Ramos (cell line): ENCODE measurements around the gene HEMK1.

Experiments used
- in situ Hi-C: fragments of 300-500 bp; cut with MboI; formaldehyde crosslinking; loops from one replicate; pipeline ENCODE4 v1.14.3; 2022; ENCODE audit warnings: low sequenced_read_pairs; ENCODE audit not compliant: unreplicated experiment

The HEMK1 gene

GRCh38 chr3:50599115-50599715 is 29.9 kb downstream of the HEMK1 start:
- in situ Hi-C loops = no loop called here

- in situ Hi-C loops = no loop called here
Measured at GRCh38 chr3:50599716-50600118, 30.4 kb downstream of the HEMK1 start.

- in situ Hi-C loops = no loop called here
Measured at GRCh38 chr3:50600141-50600753, 30.9 kb downstream of the HEMK1 start.

DNA sequence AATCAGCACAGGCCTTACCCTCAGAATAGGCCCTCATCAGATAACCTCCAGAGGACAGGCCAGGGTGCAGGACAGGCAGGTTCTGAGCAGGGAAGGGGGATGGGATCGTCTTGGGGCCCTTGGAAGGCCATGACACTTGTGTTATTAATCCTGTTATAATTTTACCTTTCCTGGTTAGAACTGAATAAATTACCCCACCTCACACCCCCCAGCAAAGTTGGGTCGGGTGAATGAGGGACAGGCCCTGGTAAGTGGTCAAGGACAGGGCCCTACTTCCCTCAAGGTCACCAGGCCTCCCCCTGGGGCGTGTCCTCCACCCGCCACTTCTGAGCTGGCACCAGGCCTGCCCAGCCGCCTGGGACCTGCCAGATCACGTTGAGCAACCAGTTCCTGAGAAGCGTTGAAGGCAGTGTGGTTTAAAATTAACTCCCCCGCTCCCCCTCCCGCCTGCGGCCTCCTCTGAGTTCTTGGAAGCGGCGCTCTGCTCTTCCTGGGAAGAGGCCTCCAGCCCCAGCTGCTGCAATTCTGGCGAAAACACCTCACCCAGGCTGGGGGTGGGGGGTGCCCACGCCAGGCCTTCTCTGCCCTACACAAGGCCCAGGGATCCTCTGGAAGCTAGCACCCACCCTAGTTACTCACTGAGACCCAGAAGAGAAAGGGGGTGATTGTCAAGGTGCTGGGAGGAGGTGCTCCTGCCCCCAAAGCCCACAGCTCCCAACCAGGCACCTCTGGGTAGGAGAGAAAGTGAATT is 31.7 kb downstream of the HEMK1 start:
- in situ Hi-C loops = no loop called here

DNA sequence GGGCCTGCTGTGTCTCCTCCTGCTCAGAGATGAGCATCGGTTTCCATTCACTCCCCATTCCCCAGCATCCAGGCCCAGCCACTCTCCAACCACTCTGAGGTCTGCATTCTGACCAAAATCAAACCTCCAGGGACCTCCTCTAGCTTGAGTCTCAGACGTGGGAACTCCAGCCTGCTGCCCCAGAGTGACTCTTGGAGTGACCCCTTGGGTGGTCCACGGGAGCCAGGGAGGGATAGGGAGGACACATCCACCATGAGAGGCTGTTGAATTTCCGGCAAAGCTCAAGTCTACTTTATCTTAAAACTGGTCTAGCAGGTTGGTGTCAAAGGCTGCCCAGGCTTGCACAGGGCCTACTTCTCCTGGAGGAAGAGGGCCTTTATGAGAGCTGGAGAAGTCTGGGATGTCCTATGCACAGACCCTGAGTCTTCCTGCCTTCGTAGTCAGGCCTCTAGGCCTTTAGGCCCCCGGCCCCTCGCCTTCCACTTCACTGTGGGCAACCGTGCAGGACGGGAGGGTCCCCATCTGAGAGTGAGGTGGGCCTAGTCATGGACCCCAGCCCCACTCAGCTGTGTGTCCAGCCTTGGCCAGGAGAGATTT is 33.4 kb downstream of the HEMK1 start:
- in situ Hi-C loops = no loop called here

DNA sequence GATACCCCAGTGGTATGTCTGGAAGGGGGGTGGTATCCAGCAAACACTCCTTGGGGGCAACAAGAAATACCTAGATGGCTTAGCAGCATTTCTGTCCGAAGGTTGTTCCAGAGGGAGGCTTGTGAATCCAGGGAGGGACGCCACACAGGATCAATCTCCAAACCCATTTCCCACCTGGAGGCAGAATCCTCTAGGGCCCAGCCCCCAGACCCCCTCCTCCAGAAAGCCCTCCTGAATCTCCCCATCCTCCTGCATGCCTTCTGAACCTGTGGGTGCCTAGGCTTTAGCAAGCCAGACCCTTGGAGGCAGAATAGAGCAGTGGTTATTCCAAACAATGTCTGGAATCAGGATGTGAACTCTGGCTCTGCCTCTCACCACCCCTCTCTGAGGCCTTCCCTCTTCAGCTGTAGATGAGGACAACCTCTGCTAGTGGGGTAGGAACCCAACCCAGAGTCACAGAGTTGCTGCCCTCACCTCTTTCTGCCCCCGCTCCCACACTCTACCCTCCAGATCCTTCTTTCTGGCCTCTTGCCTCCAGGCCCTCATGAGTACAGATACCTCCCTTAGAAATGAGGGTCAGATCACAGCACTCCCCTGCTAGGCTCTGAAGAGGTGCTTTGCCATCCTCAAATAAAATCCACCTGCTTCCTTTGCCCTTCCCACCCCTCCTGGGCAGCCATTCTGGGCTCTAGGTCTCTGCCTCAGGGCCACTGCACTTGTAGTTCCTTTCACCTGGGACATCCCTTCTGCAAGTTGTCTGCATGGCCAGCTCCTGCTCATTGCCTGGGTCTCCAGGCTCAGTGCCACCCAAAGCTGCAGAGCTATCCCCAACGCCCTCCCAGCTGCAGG is 34.2 kb downstream of the HEMK1 start:
- in situ Hi-C loops = no loop called here

DNA sequence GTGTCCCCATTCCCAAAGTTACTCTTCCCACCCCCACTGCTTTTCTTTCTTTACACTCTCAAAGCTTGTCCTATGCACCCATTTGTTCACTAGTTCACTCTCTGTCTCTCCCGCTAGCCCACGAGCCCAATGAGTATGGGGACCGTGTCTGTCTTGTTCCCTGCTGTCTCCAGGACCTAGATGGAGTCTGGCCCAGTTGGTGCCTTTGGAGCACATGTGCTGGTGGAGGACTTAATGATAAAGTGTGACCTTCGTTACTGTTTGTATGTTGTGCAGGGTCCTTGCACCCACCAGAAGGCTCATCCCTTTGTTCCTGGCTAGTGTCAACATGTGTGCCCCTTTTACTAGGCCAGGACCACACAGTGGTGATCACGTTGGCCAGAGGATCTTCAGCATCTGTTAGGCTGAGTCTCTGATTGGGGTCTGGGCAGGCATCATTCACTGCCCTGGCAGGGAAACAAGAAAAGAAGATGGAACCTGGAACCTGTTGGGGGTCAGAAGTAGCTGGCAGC is 34.8 kb downstream of the HEMK1 start:
- in situ Hi-C loops = no loop called here

GRCh38 chr3:50604628-50605588 is 35.6 kb downstream of the HEMK1 start:
- in situ Hi-C loops = no loop called here

- in situ Hi-C loops = no loop called here
Measured at GRCh38 chr3:50605901-50606326, 36.6 kb downstream of the HEMK1 start.

DNA sequence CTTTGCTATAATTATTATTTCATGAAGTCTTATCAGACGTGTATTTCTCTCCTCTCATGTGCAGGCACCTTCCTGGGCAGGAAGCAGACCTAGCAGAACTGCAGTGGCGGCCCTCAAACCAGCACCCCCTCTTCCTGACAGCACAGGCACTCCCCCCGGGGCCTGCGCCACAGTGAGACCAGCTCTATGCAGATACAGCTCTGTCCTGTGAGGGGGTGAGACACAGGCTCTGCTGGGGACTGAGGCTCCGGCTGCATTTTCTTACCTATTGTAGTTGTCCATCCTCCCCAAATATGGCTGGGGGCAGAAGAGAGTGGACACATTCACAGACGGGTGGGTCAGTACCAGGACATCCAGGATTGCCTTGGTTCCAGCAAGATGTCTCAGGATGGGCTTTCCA is 37.3 kb downstream of the HEMK1 start:
- in situ Hi-C loops = no loop called here

GRCh38 chr3:50607271-50608091 is 38.2 kb downstream of the HEMK1 start:
- in situ Hi-C loops = no loop called here

- in situ Hi-C loops = no loop called here
Measured at GRCh38 chr3:50608278-50608677, 39.0 kb downstream of the HEMK1 start.

DNA sequence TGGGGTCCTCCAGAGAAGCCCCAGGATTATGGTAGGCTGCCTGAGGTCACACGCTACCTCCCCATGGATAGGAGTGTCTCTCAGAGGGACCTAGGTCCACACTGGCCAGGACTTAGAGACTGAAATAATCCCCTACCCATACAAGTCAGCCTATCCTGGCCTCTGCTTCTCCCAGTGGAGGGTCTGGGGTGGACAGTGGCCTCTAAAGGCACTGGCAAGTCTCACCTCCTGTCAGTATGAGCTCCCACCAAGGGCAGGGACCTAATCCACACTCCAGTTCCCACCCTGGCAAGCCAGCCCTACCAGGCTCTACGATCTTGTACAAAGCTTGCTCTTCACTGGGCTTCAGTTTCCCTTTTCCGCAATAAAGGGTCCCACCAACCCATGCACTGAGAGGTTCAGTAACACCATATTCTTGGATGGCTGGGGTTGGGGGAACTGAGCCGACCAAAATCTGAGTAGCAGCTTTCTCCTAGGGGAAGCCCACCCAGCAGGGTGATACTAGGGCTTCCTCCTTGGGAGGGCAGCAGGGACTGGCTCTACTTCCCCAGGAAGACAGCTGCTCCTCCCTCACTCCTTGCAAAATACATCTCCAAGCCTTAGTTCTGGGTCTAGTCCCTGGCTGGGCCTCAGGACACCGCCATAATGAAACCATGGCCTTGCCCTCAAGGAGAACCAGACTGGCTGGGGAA is 39.9 kb downstream of the HEMK1 start:
- in situ Hi-C loops = no loop called here

DNA sequence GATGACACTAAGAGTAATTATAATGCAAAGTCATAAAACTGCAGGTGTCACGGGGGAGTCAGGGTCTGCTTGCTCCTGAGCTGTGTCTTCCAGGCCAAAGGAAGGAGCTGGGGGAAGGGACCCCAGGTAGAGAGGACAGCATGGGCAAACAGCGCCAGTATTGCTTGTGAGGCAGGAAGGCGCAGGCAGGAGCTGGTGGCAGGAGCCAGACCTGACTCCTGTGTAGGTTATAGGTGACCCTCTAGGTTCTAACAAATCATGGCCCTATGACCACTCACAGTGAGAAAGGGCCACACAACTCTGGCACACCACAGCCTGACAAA is 40.4 kb downstream of the HEMK1 start:
- in situ Hi-C loops = no loop called here

DNA sequence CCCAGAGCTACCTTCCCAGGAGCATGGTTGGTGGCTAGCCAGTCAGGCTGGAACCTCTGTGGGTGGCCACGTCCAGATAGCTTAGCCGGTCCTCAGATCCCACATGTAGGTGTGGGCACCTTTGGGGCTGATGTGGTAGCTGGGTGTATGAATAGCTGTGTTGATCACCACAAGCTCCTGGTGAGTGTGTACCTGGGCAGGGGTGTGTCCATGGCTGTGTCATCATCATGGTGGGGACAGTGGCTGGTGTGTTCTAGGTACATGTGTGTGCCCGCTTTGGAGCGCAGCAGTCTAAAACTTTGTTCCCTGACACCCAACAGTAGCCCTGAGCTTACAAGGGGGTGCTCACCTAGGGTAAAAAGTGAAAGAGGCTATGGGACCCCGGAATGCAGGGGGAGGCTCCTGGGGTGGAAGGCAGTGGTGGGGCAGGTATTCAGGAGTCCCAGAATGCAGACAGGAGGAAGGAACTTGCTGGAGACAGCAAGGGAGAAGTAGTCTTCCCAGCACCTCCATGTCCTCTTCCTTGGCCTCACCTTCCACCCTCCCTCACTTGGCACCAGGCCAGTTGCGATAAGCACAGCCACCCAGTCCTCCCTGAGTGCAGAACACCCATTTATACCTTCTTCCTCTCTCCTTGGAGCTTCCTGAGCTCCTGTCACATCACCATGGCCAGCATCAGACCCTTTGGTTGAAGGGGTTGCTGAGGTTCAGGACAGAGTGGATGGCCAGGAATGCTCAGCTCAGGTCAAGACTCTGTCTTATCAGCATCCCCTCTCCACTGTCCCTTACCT is 41.1 kb downstream of the HEMK1 start:
- in situ Hi-C loops = no loop called here

- in situ Hi-C loops = no loop called here
Measured at GRCh38 chr3:50610992-50611463, 41.7 kb downstream of the HEMK1 start.
